Measurements from ENCODE around the gene RNF214.
"Not testable (repeated sequence)": the region's sequence is repeated elsewhere in the genome, so short reads cannot be mapped to it uniquely, and the experiment has no call there.

The RNF214 gene

GRCh38 chr11:117198613-117199012 lies 33.9 kb upstream of the RNF214 start:
- no peak for DNase-seq

DNA sequence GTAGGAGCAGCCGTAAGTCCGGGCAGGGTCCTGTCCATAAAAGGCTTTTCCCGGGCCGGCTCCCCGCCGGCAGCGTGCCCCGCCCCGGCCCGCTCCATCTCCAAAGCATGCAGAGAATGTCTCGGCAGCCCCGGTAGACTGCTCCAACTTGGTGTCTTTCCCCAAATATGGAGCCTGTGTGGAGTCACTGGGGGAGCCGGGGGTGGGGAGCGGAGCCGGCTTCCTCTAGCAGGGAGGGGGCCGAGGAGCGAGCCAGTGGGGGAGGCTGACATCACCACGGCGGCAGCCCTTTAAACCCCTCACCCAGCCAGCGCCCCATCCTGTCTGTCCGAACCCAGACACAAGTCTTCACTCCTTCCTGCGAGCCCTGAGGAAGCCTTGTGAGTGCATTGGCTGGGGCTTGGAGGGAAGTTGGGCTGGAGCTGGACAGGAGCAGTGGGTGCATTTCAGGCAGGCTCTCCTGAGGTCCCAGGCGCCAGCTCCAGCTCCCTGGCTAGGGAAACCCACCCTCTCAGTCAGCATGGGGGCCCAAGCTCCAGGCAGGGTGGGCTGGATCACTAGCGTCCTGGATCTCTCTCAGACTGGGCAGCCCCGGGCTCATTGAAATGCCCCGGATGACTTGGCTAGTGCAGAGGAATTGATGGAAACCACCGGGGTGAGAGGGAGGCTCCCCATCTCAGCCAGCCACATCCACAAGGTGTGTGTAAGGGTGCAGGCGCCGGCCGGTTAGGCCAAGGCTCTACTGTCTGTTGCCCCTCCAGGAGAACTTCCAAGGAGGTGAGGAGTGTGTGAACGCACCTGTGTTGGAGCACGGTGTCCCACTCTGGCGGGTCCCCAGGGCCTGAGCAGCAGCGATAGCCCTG lies 33.2 kb upstream of the RNF214 start, which contains the start of gene TAGLN:
TAGLN (plus strand) TSS at position 318 of the 863 bp plus-strand sequence. CDS start 3,644 bp downstream, outside the sequence.
- DNase-seq, result peak; percentile 88

DNA sequence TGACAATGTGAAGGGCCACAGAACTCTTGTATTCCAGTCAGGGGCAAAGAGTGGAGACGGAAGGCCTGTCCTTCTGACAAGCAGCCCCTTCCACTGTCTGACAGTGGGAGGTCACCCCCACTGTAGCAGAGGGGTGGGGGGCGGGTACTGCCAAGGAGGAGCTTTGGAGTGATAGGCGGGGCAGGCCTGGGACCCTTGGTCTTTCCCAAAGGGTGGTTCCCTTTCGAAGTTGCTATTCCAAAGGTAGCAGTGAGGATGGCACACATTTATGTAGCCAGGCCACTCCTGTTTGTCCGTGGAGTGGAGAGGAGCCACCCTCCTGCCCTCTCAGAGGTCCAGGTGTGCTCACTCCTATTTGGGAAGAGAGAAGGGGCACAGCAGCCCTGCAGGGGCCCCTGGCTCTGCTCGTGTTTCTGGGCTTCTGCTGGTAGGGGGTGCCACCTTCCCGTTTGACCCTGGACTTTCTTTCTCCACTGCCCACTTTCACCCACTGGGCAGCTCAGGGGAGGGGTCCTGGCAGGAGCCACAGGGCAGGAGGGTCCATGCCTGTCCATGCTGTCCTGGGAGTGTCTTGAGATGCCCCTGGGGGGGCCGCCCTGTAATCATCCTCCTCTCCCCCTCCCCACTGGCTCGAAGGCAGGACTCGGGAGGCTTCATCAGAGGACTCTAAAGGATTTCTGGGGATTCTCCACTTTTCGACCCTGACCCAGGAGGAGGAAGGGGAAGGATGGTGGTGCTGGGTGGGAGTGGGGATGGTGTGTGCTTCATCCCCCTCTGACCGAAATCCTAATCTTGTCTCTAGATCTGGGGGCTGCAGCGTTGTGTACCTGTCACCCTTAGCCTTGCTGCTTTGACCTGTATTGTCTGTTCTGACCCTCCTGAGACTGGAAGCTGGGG lies 32.3 kb upstream of the RNF214 start:
- no peak for DNase-seq

DNA sequence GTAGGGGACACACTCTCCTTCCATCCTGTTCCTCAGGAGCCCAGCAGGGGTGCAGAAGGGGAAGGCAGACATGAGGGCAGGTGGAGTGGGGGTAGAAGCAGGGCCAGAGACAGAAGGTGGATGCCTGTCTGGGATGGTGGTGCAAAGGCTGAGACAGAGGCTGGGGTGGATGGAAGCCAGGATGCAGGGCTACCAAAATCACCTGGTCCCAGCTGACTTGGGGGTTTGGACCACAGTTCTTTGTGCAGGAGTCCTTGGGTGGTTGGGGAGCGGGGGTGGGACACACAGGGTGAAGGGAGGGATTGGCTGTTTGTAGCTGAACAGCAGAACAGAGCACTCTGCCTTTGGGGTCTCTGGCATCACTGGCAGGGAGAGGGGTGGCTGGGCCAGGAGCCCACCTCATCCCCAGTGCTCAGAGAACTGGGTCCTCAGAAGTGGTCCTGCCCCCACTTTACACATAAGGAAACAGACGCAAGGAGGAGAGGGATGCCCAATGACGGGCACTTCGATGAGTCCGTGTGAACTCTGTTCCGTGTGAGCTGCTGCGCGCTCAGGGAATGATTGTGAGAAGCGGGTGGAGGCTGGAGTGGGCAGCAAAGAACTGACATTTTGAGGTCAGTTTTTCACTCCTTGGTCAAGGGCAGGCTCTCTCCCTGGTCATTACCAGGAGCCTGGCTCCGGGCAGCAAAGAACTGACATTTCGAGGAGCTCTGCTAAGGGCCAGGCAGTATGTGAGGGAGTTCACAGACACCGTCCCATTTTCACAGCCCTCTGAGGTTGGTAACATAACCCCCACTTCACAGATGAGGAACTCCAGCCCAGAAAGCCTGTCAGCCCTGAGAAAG lies 31.4 kb upstream of the RNF214 start:
- no peak for DNase-seq

GRCh38 chr11:117201658-117202305 lies 30.7 kb upstream of the RNF214 start:
- DNase-seq, result no peak

DNA sequence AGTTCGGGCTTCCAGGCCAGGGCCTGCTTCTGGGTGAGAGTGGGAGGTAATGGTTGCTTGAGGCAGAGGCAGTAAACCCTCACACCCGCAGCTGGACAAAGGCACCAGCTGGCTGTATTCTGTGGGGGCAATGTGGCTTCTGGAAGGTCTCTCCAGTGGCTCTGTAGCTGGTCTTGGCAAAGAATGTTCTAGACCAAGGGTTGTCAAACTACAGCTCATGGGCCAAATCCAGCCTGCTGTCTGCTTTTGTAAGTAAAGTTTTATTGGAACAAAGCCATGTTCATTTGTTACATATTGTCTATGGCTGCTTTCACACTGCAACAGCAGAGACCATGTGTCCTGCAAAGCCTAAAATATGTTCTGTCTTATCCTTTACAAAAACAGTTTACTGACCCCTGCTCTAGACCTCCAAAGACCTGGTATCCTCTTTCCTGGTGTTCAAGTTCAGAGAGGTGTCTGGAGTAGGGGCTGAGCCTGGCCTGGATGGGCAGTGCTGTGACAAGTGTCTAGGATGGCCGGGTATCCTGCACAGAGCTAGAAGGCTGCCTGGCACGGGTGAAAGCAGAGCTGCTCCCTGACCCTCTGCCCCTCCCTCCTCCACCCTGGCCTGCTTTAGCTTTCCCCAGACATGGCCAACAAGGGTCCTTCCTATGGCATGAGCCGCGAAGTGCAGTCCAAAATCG lies 29.9 kb upstream of the RNF214 start:
- no peak for DNase-seq

DNA sequence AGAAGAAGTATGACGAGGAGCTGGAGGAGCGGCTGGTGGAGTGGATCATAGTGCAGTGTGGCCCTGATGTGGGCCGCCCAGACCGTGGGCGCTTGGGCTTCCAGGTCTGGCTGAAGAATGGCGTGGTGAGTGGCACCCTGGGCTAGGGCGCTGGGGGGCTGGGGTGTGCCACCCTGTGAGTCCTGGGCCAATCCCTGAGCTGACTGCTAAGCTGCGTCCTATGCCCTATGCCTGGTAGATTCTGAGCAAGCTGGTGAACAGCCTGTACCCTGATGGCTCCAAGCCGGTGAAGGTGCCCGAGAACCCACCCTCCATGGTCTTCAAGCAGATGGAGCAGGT lies 29.4 kb upstream of the RNF214 start:
- no peak for DNase-seq

GRCh38 chr11:117204283-117205080 lies 28.0 kb upstream of the RNF214 start:
- no peak for DNase-seq

DNA sequence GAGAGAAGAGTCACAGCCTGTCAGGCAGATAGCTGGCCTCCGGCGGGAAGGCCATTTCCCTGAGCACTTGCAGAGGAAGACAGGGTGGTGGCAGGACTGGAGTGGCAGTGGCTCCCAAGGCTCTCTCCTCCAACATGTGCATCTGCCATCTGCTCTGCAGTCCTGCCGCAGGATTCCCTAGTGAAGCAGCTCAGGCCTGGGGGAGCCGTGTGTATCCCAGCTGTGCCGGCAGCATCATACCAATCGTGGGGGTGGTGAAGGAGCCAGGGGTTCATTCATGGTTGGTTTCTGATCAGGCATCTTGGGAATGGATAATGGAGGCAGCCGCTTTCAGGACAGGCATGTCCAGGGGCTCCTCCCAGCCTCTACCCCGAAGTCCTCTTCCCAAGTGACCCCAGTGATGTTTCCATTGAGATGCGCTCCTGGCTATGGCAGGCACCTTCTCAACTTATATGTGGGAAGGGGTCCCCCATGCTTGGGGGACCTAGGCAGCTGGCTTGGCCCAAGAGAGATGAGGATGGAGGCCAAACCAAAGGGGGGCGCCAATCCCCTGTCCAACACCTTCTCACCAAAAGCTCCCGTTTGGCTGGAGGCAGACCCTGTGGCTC lies 27.2 kb upstream of the RNF214 start:
- no peak for DNase-seq

DNA sequence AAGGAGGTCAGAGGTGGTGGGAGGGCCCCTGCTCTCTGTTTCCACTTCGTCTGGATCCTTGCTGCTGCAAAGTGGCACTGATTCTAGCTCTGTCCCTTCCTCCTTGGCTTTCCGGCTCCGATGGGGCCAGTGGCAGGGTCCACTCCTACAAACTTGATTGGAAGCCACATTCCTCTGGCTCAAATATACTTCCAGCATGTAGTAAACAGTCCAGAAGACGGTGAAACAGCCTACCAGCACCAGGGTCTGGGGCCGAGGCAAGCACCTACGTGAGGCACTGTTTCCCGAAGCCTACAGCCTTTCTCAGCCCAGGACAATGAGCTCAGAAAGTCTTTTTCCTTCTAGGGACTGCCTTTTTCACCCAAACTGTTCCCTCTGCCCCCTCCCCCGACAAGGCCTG lies 26.4 kb upstream of the RNF214 start:
- DNase-seq, result not testable (repeated sequence)

GRCh38 chr11:117206859-117207258 lies 25.6 kb upstream of the RNF214 start:
- DNase-seq, result not testable (repeated sequence)

GRCh38 chr11:117207481-117207880 lies 25.0 kb upstream of the RNF214 start:
- not testable (repeated sequence) for DNase-seq

DNA sequence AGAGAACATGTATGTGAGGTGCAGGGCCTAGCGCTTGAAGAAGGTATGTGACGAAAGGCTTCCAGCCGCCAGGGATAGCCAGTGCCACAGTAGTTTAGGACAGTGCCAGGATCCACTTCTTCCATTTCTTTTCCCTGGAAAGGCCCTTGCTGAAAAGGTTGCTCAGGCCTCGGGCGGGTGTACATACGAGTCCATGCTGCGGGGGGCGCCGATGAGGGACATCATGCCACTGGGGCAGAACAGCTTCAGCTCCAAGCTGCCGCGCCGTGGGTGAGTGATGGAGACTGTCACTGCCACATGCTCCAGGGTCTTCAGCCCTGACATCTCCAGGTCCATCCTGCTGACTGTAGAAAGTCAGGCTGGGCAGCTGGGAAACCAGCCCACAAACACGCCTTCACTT lies 23.8 kb upstream of the RNF214 start:
- DNase-seq, result not testable (repeated sequence)

GRCh38 chr11:117209351-117210125 lies 22.9 kb upstream of the RNF214 start:
- DNase-seq, result not testable (repeated sequence)

GRCh38 chr11:117210620-117211019 lies 21.9 kb upstream of the RNF214 start:
- no peak for DNase-seq

DNA sequence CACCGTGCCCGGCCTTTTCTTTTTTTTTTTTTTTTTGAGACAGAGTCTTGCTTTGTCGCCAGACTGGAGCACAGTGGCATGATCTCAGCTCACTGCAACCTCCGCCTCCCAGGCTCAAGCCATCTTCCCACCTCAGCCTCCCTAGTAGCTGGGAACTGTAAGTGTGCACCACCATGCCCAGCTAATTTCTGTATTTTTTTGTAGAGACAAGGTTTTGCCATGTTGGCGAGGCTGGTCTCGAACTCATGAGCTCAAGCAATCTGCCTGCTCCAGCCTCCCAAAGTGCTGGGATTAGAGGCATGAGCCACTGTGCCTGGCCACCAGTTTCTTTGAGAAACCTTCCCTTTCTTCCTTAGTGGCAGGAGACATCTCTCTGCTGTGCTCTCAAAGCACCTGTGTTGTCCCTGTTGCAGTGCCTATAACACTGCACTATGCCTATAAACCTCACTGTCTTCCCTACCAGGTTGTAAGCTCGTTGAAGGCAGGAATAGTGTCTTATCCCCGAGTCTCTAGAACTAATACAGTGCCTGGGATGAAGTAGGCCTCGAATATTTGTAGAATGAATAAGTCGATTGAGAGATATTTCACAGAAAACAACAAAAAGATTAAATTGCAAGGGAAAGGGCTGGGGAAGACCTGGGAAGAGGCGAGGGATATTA lies 19.6 kb upstream of the RNF214 start:
- DNase-seq, result no peak

GRCh38 chr11:117214404-117215110 lies 17.9 kb upstream of the RNF214 start:
- DNase-seq, result no peak

Data from 8988T (cell line).